ENCODE data around the gene WWP2.

DNA sequence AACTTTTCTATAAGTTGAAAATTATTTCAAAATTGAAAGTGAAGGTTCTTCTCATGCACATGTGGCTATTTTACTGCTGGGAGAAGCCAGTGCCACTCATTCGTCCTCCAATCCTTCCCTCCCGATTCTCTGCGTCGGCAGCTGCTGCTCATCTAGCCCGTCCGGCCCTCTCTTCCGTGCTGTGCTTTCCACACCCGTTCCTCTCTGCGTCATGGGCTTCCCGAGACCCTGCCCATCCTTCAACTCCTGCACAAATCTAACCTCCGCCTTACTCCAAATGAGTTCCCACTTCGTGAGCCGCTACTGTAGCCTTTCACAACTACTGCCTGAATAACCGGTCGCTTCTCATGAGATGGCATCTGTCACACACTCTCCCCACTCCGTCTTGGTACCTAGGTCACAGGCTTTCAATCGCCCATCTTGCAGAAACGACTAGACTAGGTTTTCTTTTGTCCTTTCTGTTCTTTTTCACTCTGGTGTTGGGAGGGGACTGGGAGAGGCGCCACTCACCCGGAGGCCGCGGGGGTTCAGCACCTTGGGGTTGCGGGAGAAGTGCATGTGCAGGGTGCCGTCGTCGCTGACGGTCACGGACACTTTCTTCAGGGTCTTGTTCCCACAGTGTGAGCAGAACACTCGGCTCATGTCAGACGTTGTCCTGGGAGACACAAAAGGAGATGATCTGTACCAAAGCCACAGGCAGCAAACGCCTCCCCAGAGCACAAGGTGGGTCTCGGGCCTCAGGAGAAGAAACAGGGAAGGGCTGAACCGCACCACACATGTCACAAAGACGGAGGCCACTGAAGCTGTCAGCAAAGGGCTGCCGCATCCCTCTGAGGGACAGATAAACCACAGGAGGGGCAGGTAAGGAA is 17.5 kb upstream of the WWP2 start:
- TF ChIP-seq CTCF (IDR thresholded peaks at IDR 0.05), result no peak
- TF ChIP-seq EP300 (IDR thresholded peaks at IDR 0.05), result no peak
- TF ChIP-seq POLR2A (IDR thresholded peaks at IDR 0.05), result no peak
- TF ChIP-seq POLR2AphosphoS5 (IDR thresholded peaks at IDR 0.05), result no peak

All from sigmoid colon (tissue), 4 donors.